Tongue (tissue), 2 donors: Measurements from ENCODE around the gene ATP2B1. TPM values are rescaled to one million over a fixed set of nuclear protein-coding genes. Genes with fewer than 3 reads are reported as not detected.
"Not testable (repeated sequence)": the region's sequence is repeated elsewhere in the genome, so short reads cannot be mapped to it uniquely, and the experiment has no call there.

Experiments used
- DNase-seq: peaks from one replicate; pipeline ENCODE4 v3.0.0-alpha.2; 2015
- total RNA-seq: library from RNA; depleted of rRNA; stranded (reverse); fragments of >200 nt; gene quantifications from one replicate; pipeline ENCODE4 v1.2.3, GENCODE V29; 2014

ATP2B1 gene
- 105 TPM for total RNA-seq

- DNase-seq, result peak; percentile 94
These were observed at the start of gene ATP2B1 for GRCh38 chr12:89708565-89709156. Gene ATP2B1 (minus strand): TSS chr12:89708838. CDS start chr12:89655886, 52,952 bp downstream.

GRCh38 chr12:89757987-89758386 lies 49.3 kb upstream of the ATP2B1 start:
- DNase-seq, result not testable (repeated sequence)

GRCh38 chr12:89756585-89757398 lies 48.2 kb upstream of the ATP2B1 start:
- peak; percentile 16 for DNase-seq

- DNase-seq, result no peak
These were observed 47.6 kb upstream of the ATP2B1 start for GRCh38 chr12:89756194-89756584.

GRCh38 chr12:89753997-89754396 lies 45.4 kb upstream of the ATP2B1 start:
- no peak for DNase-seq

GRCh38 chr12:89752341-89752740 lies 43.7 kb upstream of the ATP2B1 start:
- peak; percentile 65 for DNase-seq

- no peak for DNase-seq
These were observed 42.0 kb upstream of the ATP2B1 start for GRCh38 chr12:89750389-89751351.

GRCh38 chr12:89748791-89749190 lies 40.2 kb upstream of the ATP2B1 start:
- no peak for DNase-seq

- DNase-seq, result no peak
These were observed 36.6 kb upstream of the ATP2B1 start for GRCh38 chr12:89745286-89745685.

- no peak for DNase-seq
These were observed 33.8 kb upstream of the ATP2B1 start for GRCh38 chr12:89742337-89743022.

- no peak for DNase-seq
These were observed 32.3 kb upstream of the ATP2B1 start for GRCh38 chr12:89740943-89741342.

GRCh38 chr12:89736995-89737394 lies 28.4 kb upstream of the ATP2B1 start:
- no peak for DNase-seq

GRCh38 chr12:89733579-89734201 lies 25.1 kb upstream of the ATP2B1 start:
- DNase-seq, result no peak

- no peak for DNase-seq
These were observed 23.9 kb upstream of the ATP2B1 start for GRCh38 chr12:89732522-89732921.

- DNase-seq, result no peak
These were observed 23.0 kb upstream of the ATP2B1 start for GRCh38 chr12:89731614-89732013.

GRCh38 chr12:89731089-89731488 lies 22.5 kb upstream of the ATP2B1 start:
- no peak for DNase-seq

- DNase-seq, result no peak
These were observed 21.4 kb upstream of the ATP2B1 start for GRCh38 chr12:89729946-89730459.

- DNase-seq, result no peak
These were observed 14.6 kb upstream of the ATP2B1 start for GRCh38 chr12:89723276-89723675.

- DNase-seq, result no peak
These were observed 12.8 kb upstream of the ATP2B1 start for GRCh38 chr12:89721291-89721987.

GRCh38 chr12:89717759-89718523 lies 9.3 kb upstream of the ATP2B1 start:
- no peak for DNase-seq
